Tibial nerve (tissue), 3 donors: Measurements from ENCODE around the gene KLF1.

Source experiments
- CTCF ChIP-seq, 5 experiments: fragments of 200-600 bp in 3 of 5; fragments of 450-650 bp in 2 of 5; sonication (generic) in 3 of 5; IDR thresholded peaks; one replicate each; pipeline ENCODE4 v1.5.1; 2016 to 2019; ENCODE audit warnings: antibody characterized with exemption in 5 of 5, mild to moderate bottlenecking in 3 of 5, moderate library complexity in 2 of 5
- POLR2A ChIP-seq, 2 donors: fragments of 450-650 bp; IDR thresholded peaks; one replicate each; pipeline ENCODE4 v1.6.1; 2017; ENCODE audit warnings: antibody characterized with exemption in 2 of 2, mild to moderate bottlenecking in 2 of 2, moderate library complexity in 2 of 2

DNA sequence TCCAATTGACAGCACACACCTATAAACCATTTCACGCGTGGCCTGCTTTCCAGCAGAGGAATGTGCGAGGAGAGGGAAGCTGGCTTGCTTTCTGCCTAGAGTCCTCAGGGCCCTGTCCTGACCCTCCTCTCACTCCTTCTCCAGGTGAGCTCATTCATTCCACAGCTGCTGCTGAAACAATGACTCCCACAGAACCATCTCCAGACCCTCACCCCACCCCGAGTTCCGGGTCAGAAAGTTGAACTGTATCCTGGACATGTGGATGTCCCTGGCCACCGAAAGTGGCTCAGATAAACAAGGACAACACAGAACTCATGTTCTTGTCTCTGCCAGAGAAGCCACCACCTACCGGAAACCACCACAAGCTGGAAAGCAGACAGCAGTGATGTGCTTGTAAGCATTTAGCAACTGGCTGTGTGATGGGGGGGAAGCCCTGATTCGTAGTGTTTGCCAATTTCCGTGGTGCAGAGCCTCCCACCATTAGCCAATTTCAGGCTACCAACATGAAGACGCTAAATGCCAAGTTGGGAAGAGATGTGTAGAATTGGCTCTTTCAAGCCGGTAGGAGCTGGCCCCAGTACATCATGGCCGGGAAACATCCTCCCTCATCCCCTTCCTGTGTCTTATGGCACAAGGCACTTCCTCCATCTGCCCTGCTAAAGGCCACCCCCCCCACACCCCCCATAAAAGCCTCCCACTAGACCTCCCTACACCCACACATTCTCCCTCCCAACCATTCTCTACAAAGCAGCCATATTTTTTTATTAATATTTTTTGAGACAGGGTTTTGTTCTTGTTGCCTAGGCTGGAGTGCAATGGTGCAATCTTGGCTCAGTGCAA is 27.1 kb upstream of the KLF1 start:
- TF ChIP-seq CTCF (IDR thresholded peaks at IDR 0.05) = no peak
- TF ChIP-seq POLR2A (IDR thresholded peaks at IDR 0.05) = no peak
